ENCODE measurements around the gene CLDN15.

DNA sequence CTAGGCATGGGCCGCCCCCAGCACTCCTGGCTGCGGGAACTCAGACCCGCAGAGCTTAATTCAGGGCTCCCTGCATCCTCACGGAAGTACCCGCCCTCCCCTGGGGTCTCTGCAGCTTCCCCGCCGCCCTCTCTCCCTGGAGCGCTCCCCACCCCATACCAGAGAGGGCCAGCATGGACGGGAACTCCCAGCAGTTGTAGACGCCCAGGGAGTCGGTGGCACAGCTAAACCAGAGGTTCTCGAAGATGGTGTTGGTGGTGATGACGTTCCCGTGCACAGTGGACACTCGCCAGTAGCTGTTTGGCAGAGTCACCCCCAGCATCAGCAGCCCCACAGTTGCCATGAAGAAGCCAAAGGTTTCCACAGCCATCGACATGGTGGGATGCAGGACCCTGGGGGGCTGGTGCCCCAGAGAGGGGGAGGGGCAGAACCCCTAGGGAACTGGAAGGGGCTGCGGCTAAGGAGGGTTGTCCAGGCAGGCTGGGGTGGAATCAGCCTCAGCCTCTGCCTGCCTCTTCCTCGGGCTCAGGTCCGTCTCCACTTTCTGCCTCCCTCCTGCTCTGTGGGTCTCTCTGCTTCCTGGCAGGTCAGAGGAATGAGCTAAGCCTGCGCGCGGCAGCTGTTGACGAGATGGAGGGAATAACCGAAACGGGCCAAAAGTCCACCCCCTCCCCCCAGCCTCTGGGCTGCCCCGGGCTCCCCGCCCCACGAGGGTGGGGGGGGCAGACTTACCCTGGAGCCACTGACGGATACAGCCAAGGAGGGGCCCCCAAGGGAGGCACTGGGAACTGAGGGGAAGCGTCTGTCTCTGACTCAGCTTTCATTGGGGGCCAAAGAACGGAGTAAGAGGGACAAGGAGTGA, at the start of gene CLDN15:
- TF ChIP-seq, protein P1, sequence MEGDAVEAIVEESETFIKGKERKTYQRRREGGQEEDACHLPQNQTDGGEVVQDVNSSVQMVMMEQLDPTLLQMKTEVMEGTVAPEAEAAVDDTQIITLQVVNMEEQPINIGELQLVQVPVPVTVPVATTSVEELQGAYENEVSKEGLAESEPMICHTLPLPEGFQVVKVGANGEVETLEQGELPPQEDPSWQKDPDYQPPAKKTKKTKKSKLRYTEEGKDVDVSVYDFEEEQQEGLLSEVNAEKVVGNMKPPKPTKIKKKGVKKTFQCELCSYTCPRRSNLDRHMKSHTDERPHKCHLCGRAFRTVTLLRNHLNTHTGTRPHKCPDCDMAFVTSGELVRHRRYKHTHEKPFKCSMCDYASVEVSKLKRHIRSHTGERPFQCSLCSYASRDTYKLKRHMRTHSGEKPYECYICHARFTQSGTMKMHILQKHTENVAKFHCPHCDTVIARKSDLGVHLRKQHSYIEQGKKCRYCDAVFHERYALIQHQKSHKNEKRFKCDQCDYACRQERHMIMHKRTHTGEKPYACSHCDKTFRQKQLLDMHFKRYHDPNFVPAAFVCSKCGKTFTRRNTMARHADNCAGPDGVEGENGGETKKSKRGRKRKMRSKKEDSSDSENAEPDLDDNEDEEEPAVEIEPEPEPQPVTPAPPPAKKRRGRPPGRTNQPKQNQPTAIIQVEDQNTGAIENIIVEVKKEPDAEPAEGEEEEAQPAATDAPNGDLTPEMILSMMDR (IDR thresholded peaks at IDR 0.05), result no peak
- TF ChIP-seq POLR2A (IDR thresholded peaks at IDR 0.05), result no peak

All from prostate gland (tissue), 2 donors.